HG02884 (cell line): ENCODE data around the gene TEFM.
"Not testable (repeated sequence)": the region's sequence is repeated elsewhere in the genome, so short reads cannot be mapped to it uniquely, and the experiment has no call there.

Source experiments
- ATAC-seq: cut with Tn5 transposase; IDR thresholded peaks from one replicate; pipeline ENCODE4 v1.9.1; 2021; ENCODE audit warnings: mild to moderate bottlenecking, moderate library complexity; ENCODE audit not compliant: unreplicated experiment

Gene TEFM

GRCh38 chr17:30906101-30906911 lies at the start of gene TEFM:
TEFM (minus strand) TSS chr17:30906238; CDS start chr17:30906198, 40 bp downstream.
- ATAC-seq, result peak; percentile 83

- ATAC-seq, result no peak
These were observed 48.2 kb upstream of the TEFM start for GRCh38 chr17:30954046-30954830.

- no peak for ATAC-seq
These were observed 46.8 kb upstream of the TEFM start for GRCh38 chr17:30952638-30953393.

- no peak for ATAC-seq
These were observed 44.8 kb upstream of the TEFM start for GRCh38 chr17:30950669-30951399.

GRCh38 chr17:30950189-30950588 lies 44.2 kb upstream of the TEFM start:
- ATAC-seq, result no peak

GRCh38 chr17:30947796-30948195 lies 41.8 kb upstream of the TEFM start:
- ATAC-seq, result no peak

GRCh38 chr17:30942308-30943079 lies 36.5 kb upstream of the TEFM start:
- ATAC-seq, result no peak

GRCh38 chr17:30939051-30939689 lies 33.1 kb upstream of the TEFM start:
- ATAC-seq, result no peak

GRCh38 chr17:30933966-30934365 lies 27.9 kb upstream of the TEFM start:
- no peak for ATAC-seq

- not testable (repeated sequence) for ATAC-seq
These were observed 25.5 kb upstream of the TEFM start for GRCh38 chr17:30931582-30931981.

- ATAC-seq, result no peak
These were observed 24.5 kb upstream of the TEFM start for GRCh38 chr17:30930495-30930894.

- not testable (repeated sequence) for ATAC-seq
These were observed 23.8 kb upstream of the TEFM start for GRCh38 chr17:30929861-30930260.

GRCh38 chr17:30929081-30929633 lies 23.1 kb upstream of the TEFM start:
- ATAC-seq, result no peak

- no peak for ATAC-seq
These were observed 22.5 kb upstream of the TEFM start for GRCh38 chr17:30928584-30928983.

GRCh38 chr17:30927756-30928155 lies 21.7 kb upstream of the TEFM start:
- no peak for ATAC-seq

- no peak for ATAC-seq
These were observed 20.5 kb upstream of the TEFM start for GRCh38 chr17:30926516-30926915.

- ATAC-seq, result no peak
These were observed 18.3 kb upstream of the TEFM start for GRCh38 chr17:30924341-30924740.

- no peak for ATAC-seq
These were observed 16.4 kb upstream of the TEFM start for GRCh38 chr17:30922235-30923030.
